CD1c-positive myeloid dendritic cell (primary cell): ENCODE results near the gene TENM3.

Experiments
- DNase-seq: peaks from one replicate; pipeline ENCODE4 v3.0.0-alpha.2; 2016; ENCODE audit errors: extremely low spot score

TENM3 gene

DNA sequence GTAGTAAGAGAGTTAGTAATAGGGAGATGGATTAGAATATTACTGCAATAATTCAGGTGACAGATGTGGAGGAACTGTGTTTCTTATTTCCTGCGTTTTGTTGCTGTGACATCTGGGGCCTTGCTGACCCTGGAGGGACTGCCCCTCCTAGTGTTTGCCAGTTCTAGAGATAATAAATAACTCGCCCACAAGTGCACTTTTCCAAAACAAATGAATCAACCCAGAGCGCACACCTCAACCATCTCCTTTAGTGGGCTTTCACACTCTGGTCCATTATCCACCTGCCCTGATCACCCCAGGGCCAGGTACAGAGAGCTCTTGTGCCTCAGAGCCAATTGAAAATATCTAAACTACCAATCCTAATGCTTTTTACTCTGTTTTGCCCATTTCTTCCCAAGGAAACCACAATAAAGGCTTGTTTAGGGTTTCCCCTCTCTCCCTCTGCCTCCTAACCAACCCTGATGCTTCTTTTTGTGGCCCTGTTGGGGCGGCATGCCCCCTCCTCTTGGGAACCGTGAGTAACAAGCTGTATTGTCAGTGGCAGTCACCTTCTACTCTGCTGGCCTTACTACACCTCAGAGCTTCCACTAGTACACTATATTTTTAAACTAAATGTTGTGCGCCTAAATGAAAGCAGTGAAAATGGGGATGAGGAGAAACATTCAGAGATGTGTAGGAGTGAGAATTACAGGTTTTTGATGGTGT lies 270.5 kb downstream of the TENM3 start:
- no peak for DNase-seq

DNA sequence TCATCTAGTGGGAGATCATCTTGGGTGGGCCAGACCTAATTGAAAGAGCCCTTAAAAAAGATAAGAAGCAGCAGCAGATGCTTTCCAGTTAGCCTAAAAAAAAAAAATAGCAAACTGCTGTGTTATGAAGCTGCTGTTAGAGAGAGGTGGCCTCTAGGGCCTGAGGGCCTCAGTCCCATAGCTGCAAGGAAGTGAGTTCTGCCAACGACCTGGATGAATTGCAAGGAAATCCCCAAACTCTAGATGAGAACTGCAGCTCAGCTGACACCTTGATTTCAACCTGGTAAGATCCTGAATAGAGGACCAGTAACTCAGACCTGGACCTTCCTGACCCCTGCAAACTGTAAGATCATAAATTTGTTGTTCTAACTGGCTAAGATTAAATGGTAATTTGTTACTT lies 275.2 kb downstream of the TENM3 start:
- no peak for DNase-seq

- no peak for DNase-seq
These were observed 276.3 kb downstream of the TENM3 start for GRCh38 chr4:182519528-182519927.

DNA sequence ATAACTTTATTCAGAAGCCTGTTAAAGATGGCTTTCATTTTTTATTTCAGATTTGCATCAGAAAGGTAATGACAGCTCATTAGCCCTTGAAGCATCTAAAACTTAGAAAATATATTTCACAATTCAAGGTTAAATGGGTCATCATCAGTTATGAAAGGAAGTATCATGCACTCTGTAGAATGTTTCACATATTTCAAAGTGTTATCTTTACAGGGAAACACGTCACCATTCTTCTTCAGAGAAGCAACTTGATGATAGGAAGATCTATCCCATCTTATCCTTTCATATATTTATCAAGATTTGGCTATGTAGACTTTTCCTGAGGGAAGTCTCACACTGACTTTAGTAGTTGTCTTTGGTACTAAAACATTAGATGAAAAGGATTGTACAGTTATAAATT lies 277.8 kb downstream of the TENM3 start:
- DNase-seq, result no peak

DNA sequence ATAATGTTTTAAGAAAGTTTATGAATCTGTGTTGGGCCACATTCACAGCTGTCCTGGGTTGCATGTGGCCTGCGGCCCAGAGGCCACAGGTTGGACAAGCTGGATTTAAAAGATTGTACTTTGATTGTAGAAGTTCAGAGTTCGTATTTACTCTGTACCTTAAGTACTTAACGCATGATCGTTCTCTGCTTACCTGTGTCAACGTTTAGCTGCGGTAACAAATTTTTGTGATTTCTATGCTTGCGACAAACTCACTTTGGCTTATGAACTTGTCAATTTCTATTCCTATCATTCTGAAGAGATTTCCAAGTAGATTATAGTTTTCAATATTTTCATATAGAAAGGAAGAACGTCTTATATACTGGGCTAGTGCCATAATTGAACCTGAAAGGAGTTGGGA lies 285.6 kb downstream of the TENM3 start:
- no peak for DNase-seq

DNA sequence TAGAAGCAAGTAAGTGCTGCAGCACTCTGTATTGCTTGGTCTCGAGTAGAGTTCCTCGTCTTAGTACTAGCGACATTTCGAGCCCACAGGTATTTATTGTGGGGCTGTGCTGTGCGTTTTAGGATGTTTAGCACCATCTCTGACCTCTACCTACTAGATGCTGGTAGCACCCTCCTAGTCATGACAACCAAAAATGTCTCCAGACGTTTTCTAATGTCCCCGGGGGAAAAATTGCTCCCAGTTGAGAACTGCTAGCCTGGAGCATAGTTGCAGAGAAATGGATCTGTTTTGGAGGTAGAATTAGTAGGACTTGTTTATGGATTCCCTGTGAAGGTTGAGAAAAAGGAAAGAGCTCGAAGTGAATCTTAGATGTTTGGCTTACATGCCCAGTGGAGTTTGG lies 287.2 kb downstream of the TENM3 start:
- no peak for DNase-seq

GRCh38 chr4:182531555-182532162 lies 288.5 kb downstream of the TENM3 start:
- DNase-seq, result no peak

GRCh38 chr4:182532441-182532840 lies 289.2 kb downstream of the TENM3 start:
- no peak for DNase-seq

DNA sequence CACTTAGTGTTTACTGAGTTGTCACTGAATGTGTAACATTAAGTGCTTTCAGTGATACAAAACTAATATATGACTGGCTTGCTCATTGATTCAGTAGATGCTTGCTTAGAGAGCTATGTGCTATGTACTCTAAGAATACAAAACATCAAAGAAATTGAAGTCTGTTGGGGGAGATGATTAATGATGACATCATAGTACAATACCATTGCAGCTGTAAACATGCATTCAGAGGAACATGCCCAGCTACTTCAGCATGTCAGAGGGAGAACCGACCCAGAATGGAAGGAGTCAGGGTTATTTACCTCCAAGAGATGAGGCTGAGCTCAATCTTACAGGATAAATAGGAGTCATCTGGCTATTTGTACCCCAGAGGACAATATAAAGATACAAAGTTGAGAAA lies 290.8 kb downstream of the TENM3 start:
- no peak for DNase-seq

DNA sequence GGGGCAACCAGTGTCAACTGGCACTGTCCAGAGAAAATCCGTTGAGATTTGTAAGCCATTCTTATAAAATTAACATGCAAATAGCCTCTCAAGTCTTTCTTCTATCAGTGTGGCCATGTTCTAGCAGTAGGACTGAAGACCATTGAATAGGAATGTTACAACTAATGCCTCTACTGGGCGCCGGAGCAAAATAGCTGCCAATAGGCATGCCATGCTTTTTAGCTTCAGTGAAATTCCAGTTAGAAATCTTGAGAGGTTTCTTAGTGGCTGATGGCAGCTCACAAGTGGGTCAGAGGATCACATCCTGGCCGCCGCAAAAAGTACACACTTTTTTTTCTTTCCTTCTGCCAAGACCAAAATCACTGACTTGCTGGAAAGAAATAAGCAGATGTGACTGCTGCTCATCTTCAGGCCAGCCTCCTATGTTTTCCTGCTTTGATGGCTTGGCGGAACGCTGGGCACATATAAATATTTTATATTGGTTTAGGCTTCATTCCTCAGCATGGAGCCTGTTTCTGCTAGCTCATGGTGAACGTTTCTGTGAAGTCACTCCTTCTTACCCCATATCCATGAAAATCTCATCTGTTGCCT lies 293.1 kb downstream of the TENM3 start:
- DNase-seq, result no peak

DNA sequence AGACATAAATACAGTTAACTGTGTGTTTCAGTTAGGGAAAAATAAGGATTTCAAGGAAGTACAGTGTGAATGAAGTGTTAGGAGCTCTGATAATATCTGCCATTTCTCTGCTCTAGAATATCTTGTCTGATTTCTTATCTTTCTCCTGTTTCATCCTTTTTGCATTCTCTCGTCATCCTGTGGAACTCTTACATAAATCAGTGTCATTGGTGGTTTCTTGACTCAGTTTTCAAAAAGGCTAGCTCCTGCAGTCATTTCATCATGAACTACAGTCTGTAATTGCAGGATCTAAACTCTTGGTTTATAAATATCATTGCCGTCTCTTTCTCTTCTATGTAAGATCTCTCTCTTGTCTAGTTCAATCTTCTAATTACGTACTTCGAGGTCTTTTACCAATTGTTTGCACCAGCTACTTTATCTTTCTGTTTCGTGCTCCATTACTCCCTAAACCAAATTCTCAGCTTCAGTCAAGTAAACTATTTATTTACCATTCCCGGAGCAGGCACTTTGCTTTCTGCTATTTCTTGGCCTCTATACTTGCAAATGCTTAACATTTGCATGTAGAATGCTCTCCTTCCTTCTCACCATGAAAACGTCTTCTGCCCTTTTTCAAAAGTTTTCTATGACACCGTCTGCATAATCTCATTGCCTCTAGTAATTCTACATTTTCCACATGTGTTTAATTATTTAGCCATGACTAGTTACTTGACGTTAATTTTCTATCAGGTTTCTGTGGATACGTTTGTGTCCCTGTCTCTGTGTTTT lies 294.0 kb downstream of the TENM3 start:
- DNase-seq, result no peak

- no peak for DNase-seq
These were observed 294.8 kb downstream of the TENM3 start for GRCh38 chr4:182538031-182538430.

- no peak for DNase-seq
These were observed 297.3 kb downstream of the TENM3 start for GRCh38 chr4:182540496-182540895.

- DNase-seq, result no peak
These were observed 304.2 kb downstream of the TENM3 start for GRCh38 chr4:182547435-182547834.

DNA sequence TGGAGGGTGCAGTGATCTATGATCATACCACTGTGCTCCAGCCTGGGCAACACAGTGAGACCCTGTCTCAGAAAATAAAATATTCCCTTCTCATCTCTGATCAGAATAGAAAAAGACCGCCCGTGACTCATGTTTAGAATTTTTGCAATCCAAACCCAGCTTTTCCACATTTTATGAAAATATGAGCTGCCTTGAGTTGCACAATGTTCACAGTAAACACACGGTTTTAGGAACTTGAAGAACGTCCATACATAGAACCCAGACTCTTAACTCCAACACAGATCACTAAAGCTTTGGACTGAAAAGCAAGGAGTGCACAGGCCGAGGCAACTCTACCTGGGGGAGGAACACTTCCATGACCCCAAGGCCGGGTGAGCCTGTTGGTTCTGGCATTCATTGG lies 305.0 kb downstream of the TENM3 start:
- no peak for DNase-seq

GRCh38 chr4:182549356-182549755 lies 306.2 kb downstream of the TENM3 start:
- no peak for DNase-seq

- DNase-seq, result no peak
These were observed 309.7 kb downstream of the TENM3 start for GRCh38 chr4:182552948-182553347.

DNA sequence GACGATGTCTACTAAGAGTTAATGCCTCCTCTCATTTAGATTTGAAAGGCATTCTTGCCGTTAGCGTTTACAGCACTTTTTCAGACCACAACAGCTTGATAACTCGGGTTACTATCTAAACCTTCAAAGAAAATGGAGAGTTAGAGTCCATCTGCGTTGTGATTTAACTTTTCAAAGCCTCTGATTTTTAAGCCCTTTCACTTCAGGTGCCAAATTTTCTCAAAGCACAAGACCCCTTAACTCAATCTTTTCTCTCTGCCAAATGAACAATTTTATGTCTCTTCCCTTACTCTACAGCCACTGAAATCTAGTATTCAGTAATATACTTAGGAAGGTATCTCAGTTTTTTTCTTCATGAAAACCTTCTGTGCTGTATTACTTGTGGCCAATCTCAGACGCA lies 310.5 kb downstream of the TENM3 start:
- DNase-seq, result no peak

- no peak for DNase-seq
These were observed 311.5 kb downstream of the TENM3 start for GRCh38 chr4:182554736-182555135.

DNA sequence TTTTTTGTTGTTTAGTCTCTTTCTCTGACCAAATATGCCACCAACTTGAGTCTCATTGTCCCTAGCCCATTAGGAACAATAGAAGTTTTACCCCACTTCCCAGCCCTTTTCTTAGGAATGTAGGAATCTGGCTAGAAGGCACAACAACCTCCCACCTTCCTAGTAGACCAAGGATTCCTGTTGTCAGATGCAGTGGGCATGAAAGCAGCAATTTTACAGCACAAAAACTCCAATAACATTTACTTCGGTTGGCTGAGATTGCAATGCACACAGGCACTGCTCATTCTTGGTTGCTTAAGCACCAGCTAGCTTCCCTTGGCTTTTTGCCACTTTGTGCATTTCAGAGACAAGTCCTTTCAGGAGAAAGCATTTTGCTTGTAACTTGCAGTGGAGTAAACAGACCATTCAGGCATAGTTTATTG lies 312.8 kb downstream of the TENM3 start:
- no peak for DNase-seq

GRCh38 chr4:182556580-182556979 lies 313.4 kb downstream of the TENM3 start:
- DNase-seq, result no peak

- DNase-seq, result no peak
These were observed 317.2 kb downstream of the TENM3 start for GRCh38 chr4:182560358-182560757.

DNA sequence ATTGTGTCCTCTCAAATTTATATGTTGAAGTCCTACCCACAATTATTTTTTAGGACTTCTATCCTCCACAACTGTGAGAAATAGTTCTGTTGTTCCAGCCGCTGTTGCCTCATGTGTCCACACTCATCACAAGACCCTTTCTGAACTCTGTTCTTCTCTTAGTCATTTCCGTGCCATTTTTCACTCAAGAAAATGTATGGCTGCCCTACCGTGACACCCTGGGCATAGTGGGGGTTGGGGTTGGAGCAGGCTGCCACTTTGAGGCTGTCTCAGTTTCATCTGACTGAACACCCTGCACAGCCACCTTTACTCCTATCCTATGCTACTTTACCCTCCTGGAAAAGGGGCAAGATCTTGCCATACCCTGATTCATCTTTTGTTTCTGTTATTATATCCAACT lies 319.1 kb downstream of the TENM3 start:
- no peak for DNase-seq
